ENCODE data around the gene CD6. TPM values are rescaled to one million over a fixed set of nuclear protein-coding genes. Genes with fewer than 3 reads are reported as not detected.

CD6 gene
- total and polyA plus RNA-seq, 2 of the 8 experiments (the other 6 are each of a cell fraction or from before 2014, with no cell fraction given) = 0.03 TPM; not detected in 1

GRCh38 chr11:60926500-60926899 lies 45.0 kb upstream of the CD6 start:
- Histone ChIP-seq H3K79me1 (ENCODE audit: low read depth, low read length) (peaks cover 11% of the 10 kb centered on the region), H3K18ac (ENCODE audit: extremely low read depth, low read length) (no peak overlapping the region), H3K4me2 (ENCODE audit: insufficient read depth in 1 of 2, low read depth in 2 of 2, low read length in 2 of 2) (no peak overlapping the region; a peak in 1 of 4 replicates), H4K91ac (replicated peaks; ENCODE audit: insufficient read length, low read length) (no peak overlapping the region), H3K4ac (replicated peaks; ENCODE audit: insufficient read length, low read depth, low read length) (no peak overlapping the region), H3K27me3 (replicated peaks in 1 of 4; ENCODE audit: control insufficient read depth in 3 of 4, extremely low read depth in 1 of 4, insufficient read depth in 3 of 4, low read length in 3 of 4) (peaks cover 0 to 3% (median 0%) of the 10 kb centered on the region in 4 experiments; a peak in 1 of 7 replicates), H3K9me3 (ENCODE audit: insufficient read depth in 2 of 2, low read depth in 1 of 2, low read length in 1 of 2) (no peaks in the 10 kb centered on the region), H2AFZ (ENCODE audit: low read length) (no peak overlapping the region), H4K5ac (ENCODE audit: insufficient read length, low read depth, low read length) (no peak overlapping the region), H2BK5ac (ENCODE audit: low read depth, low read length) (no peak overlapping the region), H3K23ac (ENCODE audit: insufficient read length) (no peak overlapping the region), H2BK12ac (ENCODE audit: low read depth, low read length) (no peak overlapping the region), H3K79me2 (ENCODE audit: control insufficient read depth in 1 of 2, insufficient read depth in 2 of 2, low read length in 2 of 2) (no peaks in the 10 kb centered on the region), H3K23me2 (ENCODE audit: low read depth, low read length) (peaks cover 11% of the 10 kb centered on the region; the same call in 1 of the 2 replicates), H3K36me3 (ENCODE audit: control insufficient read depth in 2 of 4, insufficient read depth in 4 of 4, low read length in 3 of 4) (peaks cover 10 to 42% (median 19%) of the 10 kb centered on the region in 4 experiments; a peak in 7 of 8 replicates), H2AK5ac (ENCODE audit: low read depth, low read length) (no peak overlapping the region), H3K4me1 (replicated peaks in 1 of 4; ENCODE audit: control insufficient read depth in 3 of 4, insufficient read depth in 4 of 4, low read length in 3 of 4) (peaks cover 5 to 14% (median 5%) of the 10 kb centered on the region in 4 experiments; a peak in 6 of 7 replicates), H3K14ac (ENCODE audit: insufficient read length) (no peak overlapping the region), H3K56ac (replicated peaks; ENCODE audit: insufficient read length, low read depth, low read length) (no peak overlapping the region), H4K8ac (ENCODE audit: extremely low read depth, insufficient read depth, low read length) (no peak overlapping the region), H2BK120ac (replicated peaks; ENCODE audit: low read depth, low read length) (no peak overlapping the region), H4K20me1 (replicated peaks in 1 of 2; ENCODE audit: control insufficient read depth in 1 of 2, insufficient read depth in 2 of 2, low read length in 2 of 2) (peaks cover 8 to 9% of the 10 kb centered on the region in 2 experiments), H2BK20ac (ENCODE audit: low read length) (no peak overlapping the region), H2BK15ac (ENCODE audit: low read length) (no peak overlapping the region), H3K9ac (replicated peaks in 1 of 4; ENCODE audit: extremely low read depth in 1 of 4, low read depth in 3 of 4, low read length in 3 of 4) (no peak overlapping the region), H3K4me3 (ENCODE audit: extremely low read depth in 1 of 4, insufficient read depth in 2 of 4, low read depth in 3 of 4, low read length in 4 of 4) (no peak overlapping the region), H3K27ac (ENCODE audit: low read depth, low read length) (no peak overlapping the region)
- FAIRE-seq = no peak
- DNase-seq (ENCODE audit: low read depth in 1 of 2, low spot score in 2 of 2) = no peak
- CTCF ChIA-PET (ENCODE audit: partially characterized antibody) = interaction anchor here (0.6 to 1.9 kb wide), 6 partner anchors 9 to 95 kb away, joined by 3 to 9 read pairs (median 4); no protein-coding TSS in a partner anchor
- POLR2A ChIA-PET (ENCODE audit: partially characterized antibody) = interaction anchor here (1.2 to 5.7 kb wide), 3 partner anchors 10 to 24 kb away, joined by 4 to 26 read pairs (median 6); partner anchors contain the start of gene TMEM109
- WGBS, 2 experiments (ENCODE audit: extremely low coverage in 1 of 2, insufficient coverage in 1 of 2, insufficient read length in 1 of 2, insufficient replicate concordance in 2 of 2, low coverage in 1 of 2, low lambda C conversion rate in 2 of 2, missing lambda C conversion rate in 1 of 2) = 89% methylated on average over 8 of the region's 8 CpGs; no CpG with 5 or more reads in 1 of the 2 experiments
- TF ChIP-seq CHD1 (IDR thresholded peaks at IDR 0.05; ENCODE audit: low read depth, low read length) (no peak), RBBP5 (IDR thresholded peaks at IDR 0.05; ENCODE audit: borderline replicate concordance, low read depth, low read length) (no peak)

Measured in H1 (cell line).